GM23248 (cell line): ENCODE results near the gene NIT1. TPM values are rescaled to one million over a fixed set of nuclear protein-coding genes. Genes with fewer than 3 reads are reported as not detected.
A peak's percentile ranks its signal among the peaks of the same experiment; 100 is the strongest.
"Not testable (repeated sequence)": the region's sequence is repeated elsewhere in the genome, so short reads cannot be mapped to it uniquely, and the experiment has no call there.

Experiments used
- DNase-seq: peaks from one replicate; pipeline ENCODE4 v3.0.0-alpha.2; 2015
- H2AFZ ChIP-seq: fragments of 200-600 bp; sonication (generic); 2 replicates; pipeline ENCODE4 v1.6.1; 2016; ENCODE audit warnings: antibody characterized with exemption
- H3F3A ChIP-seq: fragments of 200-600 bp; sonication (generic); 2 replicates; pipeline ENCODE4 v1.6.1; 2016; ENCODE audit warnings: mild to moderate bottlenecking, antibody characterized with exemption, mixed run types; ENCODE audit not compliant: insufficient read depth
- H3K27ac ChIP-seq: fragments of 200-600 bp; sonication (generic); 2 replicates; pipeline ENCODE4 v1.5.1; 2016; ENCODE audit warnings: mild to moderate bottlenecking
- H3K27me3 ChIP-seq: fragments of 200-600 bp; sonication (generic); replicated peaks from 2 replicates; pipeline ENCODE4 v1.6.1; 2016; ENCODE audit warnings: mild to moderate bottlenecking; ENCODE audit not compliant: insufficient read depth
- H3K36me3 ChIP-seq: fragments of 200-600 bp; sonication (generic); 2 replicates; pipeline ENCODE4 v1.6.1; 2016; ENCODE audit warnings: low read depth, mild to moderate bottlenecking
- H3K4me1 ChIP-seq: fragments of 200-600 bp; sonication (generic); 2 replicates; pipeline ENCODE4 v1.6.1; 2016; ENCODE audit warnings: mild to moderate bottlenecking; ENCODE audit not compliant: insufficient read depth
- H3K4me2 ChIP-seq: fragments of 200-600 bp; sonication (generic); one replicate; pipeline ENCODE4 v1.6.1; 2016; ENCODE audit warnings: mild to moderate bottlenecking; ENCODE audit not compliant: unreplicated experiment
- H3K4me3 ChIP-seq: fragments of 200-600 bp; sonication (generic); 2 replicates; pipeline ENCODE4 v1.5.1; 2016; ENCODE audit warnings: mild to moderate bottlenecking
- H3K79me2 ChIP-seq: fragments of 200-600 bp; sonication (generic); 2 replicates; pipeline ENCODE4 v1.6.1; 2016; ENCODE audit warnings: mild to moderate bottlenecking; ENCODE audit not compliant: insufficient read depth
- H3K9ac ChIP-seq: fragments of 200-600 bp; sonication (generic); 2 replicates; pipeline ENCODE4 v1.6.1; 2016; ENCODE audit warnings: mild to moderate bottlenecking
- H3K9me2 ChIP-seq: fragments of 200-600 bp; sonication (generic); 2 replicates; pipeline ENCODE4 v1.6.1; 2016; ENCODE audit warnings: mixed run types, mild to moderate bottlenecking, moderate library complexity; ENCODE audit not compliant: insufficient read depth
- H3K9me3 ChIP-seq: fragments of 200-600 bp; sonication (generic); one replicate; pipeline ENCODE4 v1.6.1; 2017; ENCODE audit warnings: low read depth
- H4K20me1 ChIP-seq: fragments of 200-600 bp; sonication (generic); 2 replicates; pipeline ENCODE4 v1.6.0; 2016; ENCODE audit not compliant: insufficient read depth
- EZH2 ChIP-seq: fragments of 200-600 bp; sonication (generic); IDR thresholded peaks from 2 replicates; pipeline ENCODE4 v1.6.1; 2018; ENCODE audit warnings: antibody characterized with exemption, mild to moderate bottlenecking; ENCODE audit not compliant: insufficient read depth, poor library complexity, severe bottlenecking
- EZH2phosphoT487 ChIP-seq: fragments of 200-600 bp; sonication (generic); IDR thresholded peaks from 2 replicates; pipeline ENCODE4 v1.6.1; 2018; ENCODE audit warnings: antibody characterized with exemption, moderate library complexity, mild to moderate bottlenecking, low read depth; ENCODE audit not compliant: insufficient read depth
- WGBS, 2 experiments: methylation state at CpG; one replicate each; pipeline ENCODE4 v1.1.6; 2015 to 2017; ENCODE audit warnings: low lambda C conversion rate in 2 of 2, low coverage in 1 of 2; ENCODE audit errors: missing lambda C conversion rate in 2 of 2; 5-methylcytosine and 5-hydroxymethylcytosine counted together
- in situ Hi-C: fragments of 300-500 bp; cut with MboI; formaldehyde crosslinking; loops from 2 replicates; pipeline ENCODE4 v1.15.0; 2020
- polyA plus RNA-seq: library from polyadenylated mRNA; unstranded; fragments of >200 nt; fragmentation: Nextera tagmentation; extraction: Ambion mirVana; gene quantifications from 2 replicates; pipeline ENCODE4 v1.2.1, GENCODE V29; 2016
- total RNA-seq: library from RNA; depleted of rRNA; stranded (reverse); fragments of >200 nt; shearing (Covaris generic); gene quantifications from 2 replicates; pipeline ENCODE4 v1.2.3, GENCODE V29; 2014

The NIT1 gene
- total and polyA plus RNA-seq, 2 experiments from 2014 or later = 24.3 to 30.9 TPM

DNA sequence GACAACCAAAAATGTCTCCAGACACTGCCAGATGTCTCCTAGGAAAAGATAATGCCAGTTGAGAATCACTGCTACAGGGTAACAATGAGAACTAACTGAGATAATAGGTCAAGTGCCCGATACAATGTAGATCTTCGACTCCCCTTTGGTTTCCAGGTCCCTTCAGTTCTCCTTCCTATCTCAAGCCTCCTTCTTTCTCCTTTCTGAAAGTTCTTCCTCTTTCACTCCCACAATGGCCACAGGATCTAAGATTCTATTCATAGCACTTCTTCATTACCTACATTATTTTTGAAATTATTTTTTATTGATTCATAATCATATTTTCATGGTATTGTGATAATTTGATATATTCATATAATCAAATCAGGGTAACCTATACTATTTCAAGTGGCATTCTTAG is 6.4 kb upstream of the NIT1 start:
- in situ Hi-C loops = no loop called here
- WGBS, 2 experiments = 97 to 100% methylated on average over 2 of the region's 2 CpGs

GRCh38 chr1:161113915-161114314 is 4.0 kb upstream of the NIT1 start:
- Histone ChIP-seq H3K79me2 (peaks cover 95% of the 10 kb centered on the region), H3K36me3 (no peaks in the 10 kb centered on the region; the same call in 1 of the 2 replicates), H3K4me2 (no peak overlapping the region), H3F3A (peaks cover 11% of the 10 kb centered on the region; the same call in 1 of the 2 replicates), H3K9ac (no peak overlapping the region), H3K9me2 (no peaks in the 10 kb centered on the region), H3K27ac (no peak overlapping the region), H4K20me1 (no peaks in the 10 kb centered on the region), H3K4me3 (no peak overlapping the region), H3K27me3 (no peaks in the 10 kb centered on the region), H3K9me3 (no peaks in the 10 kb centered on the region), H3K4me1 (peaks cover 36% of the 10 kb centered on the region), H2AFZ (no peak overlapping the region)
- no peak for DNase-seq
- TF ChIP-seq EZH2 (no peak), EZH2phosphoT487 (no peak)
- in situ Hi-C loops = no loop called here
- WGBS, 2 experiments = 100% methylated on average over 1 of the region's 1 CpG

More for the DNA sequence above, 6.4 kb upstream of the NIT1 start:
- no peak overlapping the region for H3K4me3 ChIP-seq
- H3K36me3 ChIP-seq = no peaks in the 10 kb centered on the region; the same call in 1 of the 2 replicates
- H3K4me1 ChIP-seq = peaks cover 23% of the 10 kb centered on the region
- H3K27ac ChIP-seq = no peak overlapping the region
- no peak overlapping the region for H2AFZ ChIP-seq
- H3K9me2 ChIP-seq = no peaks in the 10 kb centered on the region
- H3K9ac ChIP-seq = no peak overlapping the region
- peaks cover 99% of the 10 kb centered on the region for H3K79me2 ChIP-seq
- no peak for TF ChIP-seq EZH2
- no peak for TF ChIP-seq EZH2phosphoT487
- H4K20me1 ChIP-seq = no peaks in the 10 kb centered on the region
- no peak overlapping the region for H3K4me2 ChIP-seq
- no peaks in the 10 kb centered on the region for H3K27me3 ChIP-seq
- no peak for DNase-seq
- H3F3A ChIP-seq = 0 out of 2 replicates have a peak, but pooled peaks cover 4% of the 10 kb centered on the region
- H3K9me3 ChIP-seq = no peaks in the 10 kb centered on the region

GRCh38 chr1:161114556-161114955 is 3.3 kb upstream of the NIT1 start:
- 93 to 97% methylated on average over 2 of the region's 2 CpGs for WGBS, 2 experiments
- TF ChIP-seq EZH2 (no peak), EZH2phosphoT487 (no peak)
- no peak for DNase-seq
- Histone ChIP-seq H2AFZ (no peak overlapping the region), H3K9ac (no peak overlapping the region), H3K4me2 (no peak overlapping the region), H3K79me2 (peaks cover 95% of the 10 kb centered on the region), H3K36me3 (no peaks in the 10 kb centered on the region; the same call in 1 of the 2 replicates), H3F3A (peaks cover 15% of the 10 kb centered on the region; the same call in 1 of the 2 replicates), H3K4me3 (no peak overlapping the region), H4K20me1 (no peaks in the 10 kb centered on the region), H3K27me3 (no peaks in the 10 kb centered on the region), H3K27ac (peak overlapping the region; percentile 64), H3K4me1 (peaks cover 42% of the 10 kb centered on the region), H3K9me3 (no peaks in the 10 kb centered on the region), H3K9me2 (no peaks in the 10 kb centered on the region)
- in situ Hi-C loops = no loop called here

- H3K79me2 ChIP-seq = peaks cover 93% of the 10 kb centered on the region
- peaks cover 45% of the 10 kb centered on the region for H3K4me1 ChIP-seq
- WGBS, 2 experiments = 70 to 80% methylated on average over 12 of the region's 12 CpGs
- peak; percentile 83 for DNase-seq
- no peaks in the 10 kb centered on the region for H4K20me1 ChIP-seq
- in situ Hi-C loops = no loop called here
- peaks cover 22% of the 10 kb centered on the region for H3F3A ChIP-seq
- no peaks in the 10 kb centered on the region for H3K9me2 ChIP-seq
- no peaks in the 10 kb centered on the region for H3K9me3 ChIP-seq
- peaks cover 3% of the 10 kb centered on the region; the same call in 1 of the 2 replicates for H3K36me3 ChIP-seq
- no peak overlapping the region for H3K4me3 ChIP-seq
- peak overlapping the region; percentile 64 for H3K27ac ChIP-seq
- TF ChIP-seq EZH2phosphoT487 = no peak
- TF ChIP-seq EZH2 = no peak
- H2AFZ ChIP-seq = no peak overlapping the region
- H3K27me3 ChIP-seq = no peaks in the 10 kb centered on the region
- H3K9ac ChIP-seq = 0 out of 2 replicates have a peak overlapping the region, but pooled peaks have one; percentile 2
- peak overlapping the region; percentile 37 for H3K4me2 ChIP-seq
Measured at GRCh38 chr1:161115132-161115711, 2.7 kb upstream of the NIT1 start.

- H3K4me3 ChIP-seq, H4K20me1 ChIP-seq, in situ Hi-C loops, H3K27me3 ChIP-seq, DNase-seq, H2AFZ ChIP-seq, H3K9me2 ChIP-seq, H3K9me3 ChIP-seq, H3K9ac ChIP-seq, H3K36me3 ChIP-seq: not testable (repeated sequence)
- Histone ChIP-seq H3F3A (peaks cover 25% of the 10 kb centered on the region), H3K4me2 (peak overlapping the region; percentile 37), H3K27ac (peak overlapping the region; percentile 64), H3K4me1 (peaks cover 45% of the 10 kb centered on the region), H3K79me2 (peaks cover 93% of the 10 kb centered on the region)
- WGBS, 2 experiments = 89 to 93% methylated on average over 6 of the region's 6 CpGs
Measured at GRCh38 chr1:161115961-161116360, 1.9 kb upstream of the NIT1 start.
